HCT116 (cell line): ENCODE results near the gene SORBS1. TPM values are rescaled to one million over a fixed set of nuclear protein-coding genes. Genes with fewer than 3 reads are reported as not detected.
"Not testable (repeated sequence)": the region's sequence is repeated elsewhere in the genome, so short reads cannot be mapped to it uniquely, and the experiment has no call there.

Experiments
- ATAC-seq: fragments of 200-7000 bp; cut with Tn5 transposase; 2 replicates; pipeline ENCODE4 v1.9.1; 2020; ENCODE audit warnings: mild to moderate bottlenecking, moderate library complexity
- BruUV-seq: library from RNA; stranded (reverse); fragments of 400-500 nt; replicated peaks from 2 replicates; lab custom pipeline; 2021; lab: Mats Ljungman, UMichigan
- CTCF ChIA-PET: fragments of 300-600 bp; sonication (Branson Sonifier 250); formaldehyde crosslinking; loops from one replicate; lab custom pipeline; 2021; ENCODE audit warnings: antibody characterized with exemption; lab: Charles Lee
- POLR2A ChIA-PET: fragments of 300-600, 350-600 bp; sonication (Branson Sonifier 250); formaldehyde crosslinking; loops from one replicate; lab custom pipeline; 2021; ENCODE audit warnings: antibody characterized with exemption; lab: Charles Lee
- RAD21 ChIA-PET, 2 experiments: fragments of 300-600 bp; sonication (Branson Sonifier 250); formaldehyde crosslinking; loops; one replicate each; lab custom pipeline; 2023; ENCODE audit warnings: low total read pairs in 2 of 2; ENCODE audit not compliant: uncharacterized antibody in 2 of 2, unreplicated experiment in 2 of 2, low non-redundant PET in 1 of 2; lab: Charles Lee
- DNase-seq: peaks from one replicate; pipeline ENCODE4 v3.0.0-alpha.2; 2010; ENCODE audit warnings: low read depth, low spot score
- H2AFZ ChIP-seq: fragments of 200-600 bp; shearing (Covaris generic), sonication (generic); 2 replicates; pipeline ENCODE4 v1.6.1; 2017; ENCODE audit warnings: low read depth, mixed run types, mixed read lengths, antibody characterized with exemption, low read length; ENCODE audit not compliant: poor library complexity, severe bottlenecking
- H3K27ac ChIP-seq: 2 replicates; pipeline ENCODE4 v1.5.1; 2012; ENCODE audit warnings: low read depth, low read length
- H3K27me3 ChIP-seq: fragments of 200-600 bp; sonication (generic); 2 replicates; pipeline ENCODE4 v1.6.1; 2016; ENCODE audit warnings: mixed run types, low read length, mixed read lengths; ENCODE audit not compliant: insufficient read depth
- H3K36me3 ChIP-seq, 2 experiments: fragments of 200-500 bp in 1 of 2; fragments of 200-600 bp in 1 of 2; sonication (Bioruptor generic) in 1 of 2; sonication (generic) in 1 of 2; 2 replicates each; pipeline versions ENCODE4 v1.5.1 to v1.6.1; 2014 to 2016; ENCODE audit warnings: low read length in 2 of 2, inconsistent platforms in 1 of 2, mixed read lengths in 1 of 2, mixed run types in 1 of 2; ENCODE audit not compliant: insufficient read depth in 2 of 2, control insufficient read depth in 1 of 2
- H3K4me1 ChIP-seq, 2 experiments: fragments of 200-600 bp in 1 of 2; sonication (generic) in 1 of 2; 2 replicates each; pipeline versions ENCODE4 v1.5.1 to v1.6.1; 2012 to 2017; ENCODE audit warnings: low read length in 2 of 2, inconsistent platforms in 1 of 2, mild to moderate bottlenecking in 1 of 2, mixed read lengths in 1 of 2, mixed run types in 1 of 2, moderate library complexity in 1 of 2; ENCODE audit not compliant: insufficient read depth in 2 of 2, control insufficient read depth in 1 of 2
- H3K4me2 ChIP-seq: fragments of 200-600 bp; sonication (generic); 2 replicates; pipeline ENCODE4 v1.6.1; 2017; ENCODE audit warnings: mixed run types, low read length, mixed read lengths
- H3K4me3 ChIP-seq, 2 experiments: fragments of 200-600 bp in 1 of 2; sonication (generic) in 1 of 2; replicated peaks in 1 of 2; 2 replicates each; pipeline ENCODE4 v1.5.1; 2011 to 2016; ENCODE audit warnings: low read length in 2 of 2, control low read depth in 1 of 2, low read depth in 1 of 2, mild to moderate bottlenecking in 1 of 2, mixed read lengths in 1 of 2, mixed run types in 1 of 2
- H3K79me2 ChIP-seq: fragments of 200-600 bp; sonication (generic); 2 replicates; pipeline ENCODE4 v1.6.1; 2017; ENCODE audit warnings: mild to moderate bottlenecking, mixed run types, low read length, moderate library complexity, mixed read lengths; ENCODE audit not compliant: insufficient read depth
- H3K9ac ChIP-seq: fragments of 200-600 bp; sonication (generic); 2 replicates; pipeline ENCODE4 v1.6.1; 2016; ENCODE audit warnings: low read length, mixed read lengths
- H3K9me2 ChIP-seq: fragments of 200-600 bp; sonication (generic), shearing (Covaris generic); 2 replicates; pipeline ENCODE4 v1.6.1; 2017; ENCODE audit warnings: mixed run types, mild to moderate bottlenecking, moderate library complexity; ENCODE audit not compliant: insufficient read depth
- H3K9me3 ChIP-seq, 2 experiments: fragments of 200-500 bp in 1 of 2; fragments of 200-600 bp in 1 of 2; sonication (Bioruptor generic) in 1 of 2; sonication (generic) in 1 of 2; 2 replicates each; pipeline ENCODE4 v1.6.1; 2014 to 2017; ENCODE audit warnings: low read length in 2 of 2, mixed read lengths in 2 of 2, inconsistent platforms in 1 of 2, low read depth in 1 of 2, mild to moderate bottlenecking in 1 of 2, mixed run types in 1 of 2, moderate library complexity in 1 of 2; ENCODE audit not compliant: control insufficient read depth in 1 of 2, insufficient read depth in 1 of 2
- H4K20me1 ChIP-seq: fragments of 200-600 bp; sonication (generic), shearing (Covaris generic); 2 replicates; pipeline ENCODE4 v1.6.1; 2017; ENCODE audit warnings: mixed run types, mild to moderate bottlenecking, moderate library complexity; ENCODE audit not compliant: insufficient read depth
- EZH2phosphoT487 ChIP-seq: fragments of 200-600 bp; IDR thresholded peaks from 2 replicates; pipeline ENCODE4 v1.6.1; 2018; ENCODE audit warnings: antibody characterized with exemption, borderline replicate concordance
- POLR2AphosphoS5 ChIP-seq: IDR thresholded peaks from 2 replicates; pipeline ENCODE4 v1.6.1; 2011; ENCODE audit warnings: mild to moderate bottlenecking, low read depth, low read length, moderate library complexity
- RAD21 ChIP-seq: IDR thresholded peaks from 2 replicates; pipeline ENCODE4 v1.6.1; 2012; ENCODE audit warnings: low read depth, mild to moderate bottlenecking
- intact Hi-C: fragments of 100-400 bp; cut with micrococcal nuclease; formaldehyde crosslinking; loops from 2 replicates; pipeline ENCODE4 v1.10.0; 2022
- total RNA-seq: library from RNA; stranded (reverse); gene quantifications from one replicate; pipeline ENCODE4 v1.2.1, GENCODE V29; 2021; ENCODE audit not compliant: unreplicated experiment

The SORBS1 gene
- total RNA-seq, 1 experiment from 2014 or later = 3.4 TPM

- no peaks in the 10 kb centered on the region for H3K27me3 ChIP-seq
- BruUV-seq = no TSS peak
- RAD21 ChIA-PET = no interaction called here
These were observed 210.8 kb downstream of the SORBS1 start for GRCh38 chr10:95350219-95350829.

GRCh38 chr10:95347402-95347766, 213.8 kb downstream of the SORBS1 start:
- CTCF ChIA-PET = not testable (repeated sequence)

More at GRCh38 chr10:95350219-95350829, 210.8 kb downstream of the SORBS1 start:
- Histone ChIP-seq H3K79me2 (no peaks in the 10 kb centered on the region), H3K36me3 (no peaks in the 10 kb centered on the region), H3K9me2 (no peaks in the 10 kb centered on the region), H2AFZ (no peak overlapping the region), H3K9ac (no peak overlapping the region), H4K20me1 (no peaks in the 10 kb centered on the region), H3K27ac (no peak overlapping the region), H3K4me2 (no peak overlapping the region), H3K9me3 (no peaks in the 10 kb centered on the region), H3K4me1 (peaks cover 0 to 18% of the 10 kb centered on the region in 2 experiments; a peak in 2 of 4 replicates), H3K4me3 (no peak overlapping the region)
- TF ChIP-seq POLR2AphosphoS5 = no peak
- TF ChIP-seq RAD21 = no peak
- TF ChIP-seq EZH2phosphoT487 = no peak
- intact Hi-C loops = no loop called here
- DNase-seq (no peak), ATAC-seq (no peak)
- POLR2A ChIA-PET = no interaction called here
- CTCF ChIA-PET = interaction anchor here (0.6 to 1.6 kb wide), 3 partner anchors 13 to 118 kb away, joined by 3 to 5 read pairs (median 3); no protein-coding TSS in a partner anchor

More at GRCh38 chr10:95347402-95347766, 213.8 kb downstream of the SORBS1 start:
- RAD21 ChIA-PET = interaction anchor here (0.6 kb wide), 2 partner anchors 58 to 742 kb away, joined by 4 read pairs; no protein-coding TSS in a partner anchor
- H3K4me3 ChIP-seq, BruUV-seq, H3K9me3 ChIP-seq, H4K20me1 ChIP-seq, DNase-seq, H3K79me2 ChIP-seq, H3K9me2 ChIP-seq, H3K27ac ChIP-seq, POLR2A ChIA-PET, H3K27me3 ChIP-seq, H2AFZ ChIP-seq, H3K9ac ChIP-seq, intact Hi-C loops, H3K36me3 ChIP-seq: not testable (repeated sequence)
- peak; percentile 26; the same call in 1 of the 2 replicates for ATAC-seq
- Histone ChIP-seq H3K4me2 (peak overlapping the region; percentile 38; the same call in 1 of the 2 replicates), H3K4me1 (peaks cover 0 to 18% of the 10 kb centered on the region in 2 experiments; a peak in 2 of 4 replicates)
